ENCODE data around the gene LRP3. TPM values are rescaled to one million over a fixed set of nuclear protein-coding genes. Genes with fewer than 3 reads are reported as not detected.

LRP3 gene
- total RNA-seq, 2 experiments from 2014 or later, result 0.11 TPM; not detected in 1

DNA sequence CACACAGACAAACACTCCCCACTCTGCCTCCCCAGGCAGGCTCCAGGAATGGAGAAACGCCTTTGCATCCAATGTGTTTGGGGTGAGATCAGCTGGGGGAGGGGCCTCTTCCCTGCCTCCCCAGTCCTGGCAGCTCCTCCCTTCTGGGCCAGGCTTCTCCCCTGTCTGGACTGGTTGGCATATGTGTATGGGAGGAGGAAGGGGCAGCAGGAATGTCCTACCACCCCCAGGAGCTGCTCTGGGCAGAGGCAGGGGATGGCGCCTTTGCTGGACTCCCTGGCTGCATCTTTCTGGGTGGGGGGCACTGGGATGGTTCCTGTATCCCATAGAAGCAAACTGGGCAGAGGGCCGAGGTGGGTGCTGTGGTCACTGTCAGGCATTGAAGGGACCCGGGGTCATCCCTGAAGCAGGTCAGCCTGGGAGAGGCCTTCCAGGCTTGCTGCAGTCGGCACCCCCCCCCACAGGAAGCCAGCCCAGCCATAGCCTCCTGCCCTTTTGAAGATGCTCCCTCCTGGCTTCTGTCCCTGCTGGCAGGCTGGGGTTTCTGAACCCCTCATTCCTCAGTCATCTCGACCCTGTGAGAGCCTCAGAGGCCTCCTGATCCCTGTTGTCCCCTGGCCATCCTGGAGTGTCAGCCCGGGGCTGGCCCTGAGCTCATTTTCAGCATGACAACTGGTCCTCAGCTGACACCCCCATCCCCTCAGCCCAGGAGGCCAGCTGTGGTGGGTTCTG is 52.7 kb downstream of the LRP3 start:
- Mint-ChIP-seq H3K27me3 (no peaks in the 10 kb centered on the region), H3K27ac (no peak overlapping the region), H3K36me3 (ENCODE audit: low read depth) (no peaks in the 10 kb centered on the region), H3K9me3 (no peaks in the 10 kb centered on the region), H3K4me1 (ENCODE audit: low read depth) (no peaks in the 10 kb centered on the region), H3K4me3 (no peak overlapping the region)
- H3K27me3 ChIP-seq (ENCODE audit: control insufficient read depth in 1 of 2, insufficient read depth in 2 of 2, low read length in 2 of 2), result no peaks in the 10 kb centered on the region
- no peak for DNase-seq
- TF ChIP-seq, protein P1, sequence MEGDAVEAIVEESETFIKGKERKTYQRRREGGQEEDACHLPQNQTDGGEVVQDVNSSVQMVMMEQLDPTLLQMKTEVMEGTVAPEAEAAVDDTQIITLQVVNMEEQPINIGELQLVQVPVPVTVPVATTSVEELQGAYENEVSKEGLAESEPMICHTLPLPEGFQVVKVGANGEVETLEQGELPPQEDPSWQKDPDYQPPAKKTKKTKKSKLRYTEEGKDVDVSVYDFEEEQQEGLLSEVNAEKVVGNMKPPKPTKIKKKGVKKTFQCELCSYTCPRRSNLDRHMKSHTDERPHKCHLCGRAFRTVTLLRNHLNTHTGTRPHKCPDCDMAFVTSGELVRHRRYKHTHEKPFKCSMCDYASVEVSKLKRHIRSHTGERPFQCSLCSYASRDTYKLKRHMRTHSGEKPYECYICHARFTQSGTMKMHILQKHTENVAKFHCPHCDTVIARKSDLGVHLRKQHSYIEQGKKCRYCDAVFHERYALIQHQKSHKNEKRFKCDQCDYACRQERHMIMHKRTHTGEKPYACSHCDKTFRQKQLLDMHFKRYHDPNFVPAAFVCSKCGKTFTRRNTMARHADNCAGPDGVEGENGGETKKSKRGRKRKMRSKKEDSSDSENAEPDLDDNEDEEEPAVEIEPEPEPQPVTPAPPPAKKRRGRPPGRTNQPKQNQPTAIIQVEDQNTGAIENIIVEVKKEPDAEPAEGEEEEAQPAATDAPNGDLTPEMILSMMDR (IDR thresholded peaks at IDR 0.05), result no peak
- POLR2A ChIA-PET, result no interaction called here
- intact Hi-C loops (cut with DNase I, micrococcal nuclease), result no loop called here
- CTCF ChIA-PET, result no interaction called here
- H3K36me3 ChIP-seq (ENCODE audit: insufficient read depth, low read length), result no peaks in the 10 kb centered on the region
- no peak overlapping the region for H3K27ac ChIP-seq (ENCODE audit: low read depth in 1 of 2, low read length in 2 of 2)
- H3K4me3 ChIP-seq (ENCODE audit: low read length), result no peak overlapping the region
- no peak for ATAC-seq (ENCODE audit: poor library complexity)
- peaks cover 9% of the 10 kb centered on the region for H3K4me1 ChIP-seq (ENCODE audit: insufficient read depth, low read length)
- peaks cover 7 to 24% of the 10 kb centered on the region in 2 experiments for H3K9me3 ChIP-seq (ENCODE audit: control insufficient read depth in 1 of 2, insufficient read depth in 1 of 2, low read length in 2 of 2)

DNA sequence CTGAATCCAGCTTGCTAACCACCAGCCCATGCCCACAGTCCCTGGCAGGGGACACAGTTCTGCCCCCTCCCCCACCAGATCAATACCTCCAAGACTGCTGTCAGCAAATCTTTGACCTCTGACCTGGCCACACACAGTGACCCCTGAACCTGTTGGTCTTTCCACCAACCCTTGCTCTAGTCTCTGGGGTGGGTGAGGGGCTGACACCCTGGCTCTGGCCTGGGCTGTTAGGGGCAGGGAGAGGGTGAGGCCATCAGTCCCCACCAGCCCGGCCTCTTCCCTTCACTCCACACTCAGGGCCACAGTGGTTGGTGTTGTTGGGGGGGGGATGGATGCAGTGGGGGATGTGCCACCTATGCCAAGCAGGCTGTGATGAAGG is 53.3 kb downstream of the LRP3 start:
- ChIA-PET CTCF (no interaction called here), POLR2A (no interaction called here)
- no peak overlapping the region for H3K4me3 Mint-ChIP-seq
- DNase-seq (no peak), ATAC-seq (ENCODE audit: poor library complexity) (no peak)
- H3K27ac Mint-ChIP-seq, result no peak overlapping the region
- Histone ChIP-seq H3K27ac (ENCODE audit: low read depth in 1 of 2, low read length in 2 of 2) (no peak overlapping the region), H3K9me3 (ENCODE audit: control insufficient read depth in 1 of 2, insufficient read depth in 1 of 2, low read length in 2 of 2) (peaks cover 7 to 24% of the 10 kb centered on the region in 2 experiments), H3K4me1 (ENCODE audit: insufficient read depth, low read length) (peaks cover 6% of the 10 kb centered on the region), H3K36me3 (ENCODE audit: insufficient read depth, low read length) (no peaks in the 10 kb centered on the region), H3K27me3 (ENCODE audit: control insufficient read depth in 1 of 2, insufficient read depth in 2 of 2, low read length in 2 of 2) (no peaks in the 10 kb centered on the region), H3K4me3 (ENCODE audit: low read length) (no peak overlapping the region)
- H3K4me1 Mint-ChIP-seq (ENCODE audit: low read depth), result no peaks in the 10 kb centered on the region
- H3K36me3 Mint-ChIP-seq (ENCODE audit: low read depth), result no peaks in the 10 kb centered on the region
- H3K9me3 Mint-ChIP-seq, result no peaks in the 10 kb centered on the region
- intact Hi-C loops (cut with DNase I, micrococcal nuclease), result no loop called here
- H3K27me3 Mint-ChIP-seq, result no peaks in the 10 kb centered on the region
- TF ChIP-seq, protein P1 (IDR thresholded peaks at IDR 0.05), result no peak

DNA sequence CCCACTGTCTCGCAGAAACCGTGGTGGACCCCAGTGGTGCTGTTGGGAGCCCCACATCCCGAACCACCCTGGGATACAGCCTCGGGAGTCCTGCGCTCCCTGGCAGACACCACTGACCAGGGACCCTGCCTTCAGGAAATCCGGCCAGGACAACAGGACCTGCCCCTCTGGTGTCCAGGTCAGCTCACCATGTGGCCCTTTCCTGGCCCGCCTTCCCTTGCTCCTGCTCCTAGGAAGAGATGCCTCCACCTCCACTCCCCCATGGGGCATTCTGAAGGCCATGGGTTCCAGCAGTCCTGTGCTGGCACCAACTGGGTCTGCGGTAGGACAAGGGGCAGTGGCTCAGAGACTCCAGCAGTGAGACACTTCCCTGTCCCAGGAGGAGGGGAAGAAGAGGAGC is 54.0 kb downstream of the LRP3 start:
- ChIA-PET CTCF (no interaction called here), POLR2A (no interaction called here)
- H3K27ac ChIP-seq (ENCODE audit: low read depth in 1 of 2, low read length in 2 of 2), result no peak overlapping the region
- Mint-ChIP-seq H3K36me3 (ENCODE audit: low read depth) (no peaks in the 10 kb centered on the region), H3K9me3 (no peaks in the 10 kb centered on the region), H3K27ac (no peak overlapping the region), H3K27me3 (no peaks in the 10 kb centered on the region), H3K4me3 (no peak overlapping the region), H3K4me1 (ENCODE audit: low read depth) (no peaks in the 10 kb centered on the region)
- H3K27me3 ChIP-seq (ENCODE audit: control insufficient read depth in 1 of 2, insufficient read depth in 2 of 2, low read length in 2 of 2), result no peaks in the 10 kb centered on the region
- no peaks in the 10 kb centered on the region for H3K36me3 ChIP-seq (ENCODE audit: insufficient read depth, low read length)
- ATAC-seq (ENCODE audit: poor library complexity) (no peak), DNase-seq (no peak)
- H3K4me3 ChIP-seq (ENCODE audit: low read length), result no peak overlapping the region
- peaks cover 6% of the 10 kb centered on the region for H3K4me1 ChIP-seq (ENCODE audit: insufficient read depth, low read length)
- intact Hi-C loops (cut with DNase I, micrococcal nuclease), result no loop called here
- H3K9me3 ChIP-seq (ENCODE audit: control insufficient read depth in 1 of 2, insufficient read depth in 1 of 2, low read length in 2 of 2), result peaks cover 7 to 24% of the 10 kb centered on the region in 2 experiments
- TF ChIP-seq, protein P1 (IDR thresholded peaks at IDR 0.05), result no peak

Measured in CD4-positive, alpha-beta T cell (primary cell).